GM20000 (cell line): ENCODE results near the gene SPAG6.
A peak's percentile ranks its signal among the peaks of the same experiment; 100 is the strongest.

Source experiments
- DNase-seq: peaks from one replicate; pipeline ENCODE4 v3.0.0; 2012; ENCODE audit warnings: low spot score
- TF ChIP-seq, protein P1 (sequence below): IDR thresholded peaks from 2 replicates; pipeline ENCODE4 v1.5.1; 2012; ENCODE audit warnings: mild to moderate bottlenecking, control low read depth; ENCODE audit errors: extremely low read depth, missing control alignments

The SPAG6 gene

DNA sequence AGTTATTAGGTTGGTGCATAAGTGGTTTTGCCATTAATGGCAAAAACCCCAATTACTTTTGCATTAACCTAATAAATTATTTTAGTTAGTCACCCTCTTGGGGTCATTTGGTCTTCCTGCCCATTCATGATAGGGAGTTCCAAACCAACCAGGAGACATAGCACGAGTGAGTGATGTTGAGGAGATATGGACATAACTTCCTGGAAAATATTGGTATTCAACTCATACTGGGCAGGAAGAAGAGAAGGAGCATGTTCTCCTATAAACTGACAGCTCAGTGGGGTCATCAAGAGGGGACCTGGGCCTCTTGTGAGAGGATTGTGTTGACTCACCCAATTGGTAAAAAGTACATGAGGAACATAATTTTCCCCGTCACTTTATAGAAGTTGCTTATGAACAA, 23.7 kb downstream of the SPAG6 start:
- TF ChIP-seq, protein P1, sequence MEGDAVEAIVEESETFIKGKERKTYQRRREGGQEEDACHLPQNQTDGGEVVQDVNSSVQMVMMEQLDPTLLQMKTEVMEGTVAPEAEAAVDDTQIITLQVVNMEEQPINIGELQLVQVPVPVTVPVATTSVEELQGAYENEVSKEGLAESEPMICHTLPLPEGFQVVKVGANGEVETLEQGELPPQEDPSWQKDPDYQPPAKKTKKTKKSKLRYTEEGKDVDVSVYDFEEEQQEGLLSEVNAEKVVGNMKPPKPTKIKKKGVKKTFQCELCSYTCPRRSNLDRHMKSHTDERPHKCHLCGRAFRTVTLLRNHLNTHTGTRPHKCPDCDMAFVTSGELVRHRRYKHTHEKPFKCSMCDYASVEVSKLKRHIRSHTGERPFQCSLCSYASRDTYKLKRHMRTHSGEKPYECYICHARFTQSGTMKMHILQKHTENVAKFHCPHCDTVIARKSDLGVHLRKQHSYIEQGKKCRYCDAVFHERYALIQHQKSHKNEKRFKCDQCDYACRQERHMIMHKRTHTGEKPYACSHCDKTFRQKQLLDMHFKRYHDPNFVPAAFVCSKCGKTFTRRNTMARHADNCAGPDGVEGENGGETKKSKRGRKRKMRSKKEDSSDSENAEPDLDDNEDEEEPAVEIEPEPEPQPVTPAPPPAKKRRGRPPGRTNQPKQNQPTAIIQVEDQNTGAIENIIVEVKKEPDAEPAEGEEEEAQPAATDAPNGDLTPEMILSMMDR: no peak
- DNase-seq: no peak

DNA sequence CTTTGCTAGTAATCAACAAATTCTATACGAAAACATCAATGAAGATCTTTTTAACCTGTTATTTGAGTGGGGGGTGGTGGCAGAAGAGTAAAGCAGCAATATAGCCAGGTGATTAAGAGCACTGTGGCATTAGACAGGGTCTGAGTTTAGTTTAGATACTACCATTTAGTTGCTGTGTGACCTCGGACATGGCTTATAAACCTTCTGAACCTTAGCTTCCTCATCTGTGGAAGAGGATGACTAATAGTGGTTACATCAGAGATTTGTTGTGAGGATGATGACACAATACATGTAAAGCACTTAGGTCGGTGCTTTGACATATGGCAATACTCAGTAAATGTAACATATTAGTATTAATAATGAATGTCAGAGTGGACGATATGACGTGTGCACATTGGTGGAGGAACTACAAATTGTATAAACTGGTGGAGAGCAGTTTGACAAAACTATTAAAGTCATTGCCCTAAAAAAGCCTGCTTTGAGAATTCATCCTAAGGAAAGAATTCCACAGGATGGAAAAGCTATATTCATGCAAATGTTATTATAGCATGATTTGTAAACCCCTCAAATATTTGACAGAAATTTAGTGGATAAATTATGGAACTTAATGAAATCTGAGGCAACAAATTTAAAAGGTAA, 24.3 kb downstream of the SPAG6 start:
- TF ChIP-seq, protein P1: no peak
- DNase-seq: no peak

DNA sequence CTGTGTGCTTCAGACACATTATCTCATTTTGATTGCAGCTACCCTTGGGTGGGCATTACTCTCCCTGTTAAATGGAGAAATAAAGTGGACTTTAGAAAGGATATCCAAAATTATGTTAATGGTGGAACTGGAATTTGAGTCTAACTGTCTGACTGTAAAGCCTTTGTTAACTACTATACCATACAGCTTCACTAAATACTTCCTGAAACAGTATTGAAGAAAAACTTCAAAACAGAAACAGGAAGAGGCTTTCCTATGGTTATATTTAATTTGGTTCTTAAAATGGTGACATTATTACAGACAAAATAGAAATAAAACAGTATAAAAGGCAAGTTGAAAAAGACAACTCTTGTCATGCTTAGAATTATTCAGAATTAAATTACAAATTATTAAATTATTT, 25.0 kb downstream of the SPAG6 start:
- TF ChIP-seq, protein P1: no peak
- no peak for DNase-seq

DNA sequence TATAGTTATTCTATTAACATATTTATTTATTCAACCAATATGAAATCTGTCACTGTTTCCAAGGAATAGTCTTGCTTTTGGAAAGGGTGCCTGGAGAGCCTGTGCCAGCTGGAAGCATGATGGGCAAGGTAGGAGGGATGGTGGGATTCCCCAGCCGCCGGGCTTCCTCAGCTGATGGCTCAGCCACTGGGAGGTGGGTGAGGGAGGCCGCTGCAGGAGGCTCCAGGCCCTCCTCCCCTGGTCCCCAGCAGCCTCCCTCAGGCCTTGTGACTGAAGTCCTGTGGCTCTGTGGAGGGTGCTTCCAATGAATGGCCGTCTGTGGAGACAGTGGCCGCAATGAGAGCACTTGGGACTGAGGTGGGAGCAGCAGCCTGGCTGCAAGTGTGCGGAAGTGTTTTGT, 27.0 kb downstream of the SPAG6 start:
- TF ChIP-seq, protein P1: no peak

DNA sequence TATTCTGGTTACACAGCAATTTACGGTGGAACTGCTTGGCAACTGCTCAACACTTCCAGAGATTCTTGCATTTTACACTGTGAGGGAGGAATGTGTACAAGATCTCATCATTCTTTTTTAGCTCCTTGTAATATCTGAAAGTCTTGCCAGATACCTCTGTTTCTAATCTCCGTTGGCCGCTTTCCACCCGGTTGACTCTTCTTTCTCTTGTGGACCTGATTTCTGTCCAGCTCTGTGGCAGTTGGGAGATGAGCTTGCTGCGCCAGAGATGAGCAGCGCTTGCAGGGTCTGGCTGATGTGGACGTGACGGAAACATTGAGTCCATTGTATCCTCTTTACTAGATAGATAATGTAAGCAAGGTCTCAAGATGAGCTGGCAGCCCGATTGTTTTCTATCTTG, 27.6 kb downstream of the SPAG6 start:
- no peak for DNase-seq
- TF ChIP-seq, protein P1: no peak

More for the DNA sequence above, 27.0 kb downstream of the SPAG6 start:
- no peak for DNase-seq

DNA sequence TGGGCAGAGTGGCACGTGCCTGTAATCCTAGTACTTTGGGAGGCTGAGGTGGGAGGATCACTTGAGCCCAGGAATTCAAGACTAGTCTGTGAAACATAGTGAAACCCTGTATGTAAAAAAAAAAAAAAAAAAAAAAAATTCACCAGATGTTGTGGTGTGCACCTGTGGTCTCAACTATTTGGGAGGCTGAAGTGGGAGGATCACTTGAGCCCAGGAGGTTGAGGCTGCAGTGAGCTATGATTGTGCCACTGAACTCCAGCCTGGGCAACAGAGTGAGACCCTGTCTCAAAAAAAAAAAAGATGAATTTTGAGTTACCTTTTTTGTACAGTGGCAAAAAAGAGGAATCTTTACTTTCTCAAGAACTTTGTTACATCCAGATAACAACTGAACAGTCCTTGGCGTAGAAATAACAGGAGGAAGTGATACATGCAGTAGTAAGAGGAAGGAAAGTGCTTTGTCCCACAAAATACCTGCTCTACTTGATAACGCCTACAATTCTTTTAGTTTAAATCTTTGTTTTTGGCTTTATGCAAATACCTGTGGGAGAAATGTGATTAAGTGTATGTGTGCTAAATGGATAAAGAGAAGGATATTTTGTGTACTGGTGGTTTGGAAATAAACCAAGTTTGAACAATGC, 29.3 kb downstream of the SPAG6 start:
- TF ChIP-seq, protein P1: no peak
- DNase-seq: no peak

DNA sequence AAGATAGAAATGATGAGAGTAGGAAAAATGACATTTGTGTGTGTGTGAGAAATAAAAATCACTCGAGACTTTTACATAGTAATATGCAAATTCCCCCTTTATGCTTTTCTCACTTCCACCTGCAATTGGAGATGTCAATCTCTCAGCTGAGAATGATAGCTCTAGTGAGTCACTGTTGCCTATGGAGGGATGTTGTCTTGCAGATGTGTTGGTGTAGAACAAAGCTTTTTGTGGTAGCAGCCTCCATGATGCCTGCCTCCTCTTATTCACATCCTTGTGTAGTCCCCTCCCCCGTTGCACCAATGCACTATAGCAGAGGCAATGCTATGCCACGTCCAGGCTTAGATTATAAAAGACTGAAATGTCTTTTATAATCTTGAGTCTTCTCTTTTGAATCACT, 33.8 kb downstream of the SPAG6 start:
- DNase-seq: peak; percentile 30
- TF ChIP-seq, protein P1: no peak
